KMS-11 (cell line): ENCODE data around the gene PUSL1.

Experiments used
- H2AFZ ChIP-seq: fragments of 200-600 bp; sonication (generic); 2 replicates; pipeline ENCODE4 v1.6.1; 2016; ENCODE audit warnings: antibody characterized with exemption, mixed run types, low read depth
- H3K27ac ChIP-seq: fragments of 200-600 bp; sonication (generic); 2 replicates; pipeline ENCODE4 v1.6.1; 2016; ENCODE audit warnings: mild to moderate bottlenecking, mixed run types
- H3K27me3 ChIP-seq: fragments of 200-600 bp; sonication (generic); 2 replicates; pipeline ENCODE4 v1.6.1; 2017; ENCODE audit warnings: mild to moderate bottlenecking, low read depth, mixed run types, moderate library complexity; ENCODE audit not compliant: insufficient read depth
- H3K36me3 ChIP-seq: fragments of 200-600 bp; sonication (generic); 2 replicates; pipeline ENCODE4 v1.6.1; 2017; ENCODE audit warnings: mild to moderate bottlenecking, mixed run types; ENCODE audit not compliant: insufficient read depth
- H3K4me1 ChIP-seq: fragments of 200-600 bp; sonication (generic); 2 replicates; pipeline ENCODE4 v1.6.1; 2016; ENCODE audit warnings: mild to moderate bottlenecking, low read depth, mixed run types; ENCODE audit not compliant: poor library complexity, severe bottlenecking
- H3K4me2 ChIP-seq: fragments of 200-600 bp; sonication (generic); 2 replicates; pipeline ENCODE4 v1.7.0; 2016; ENCODE audit warnings: mild to moderate bottlenecking, mixed run types
- H3K4me3 ChIP-seq: fragments of 200-600 bp; sonication (generic); IDR thresholded peaks from 2 replicates; pipeline ENCODE4 v1.6.1; 2017; ENCODE audit warnings: low read depth, low read length, mixed read lengths; ENCODE audit not compliant: insufficient read depth
- H3K79me2 ChIP-seq: fragments of 200-600 bp; sonication (generic); 2 replicates; pipeline ENCODE4 v1.6.1; 2016; ENCODE audit warnings: low read depth, mixed run types; ENCODE audit not compliant: insufficient read depth
- H3K9ac ChIP-seq: fragments of 200-600 bp; sonication (generic); 2 replicates; pipeline ENCODE4 v1.6.1; 2016; ENCODE audit warnings: mild to moderate bottlenecking, mixed run types
- H4K20me1 ChIP-seq: fragments of 200-600 bp; sonication (generic); 2 replicates; pipeline ENCODE4 v1.6.1; 2016; ENCODE audit warnings: mild to moderate bottlenecking, mixed run types; ENCODE audit not compliant: insufficient read depth
- CTCF ChIP-seq: fragments of 200-600 bp; sonication (generic); conservative IDR thresholded peaks from 2 replicates; pipeline ENCODE4 v1.6.1; 2017; ENCODE audit warnings: low read depth, mild to moderate bottlenecking, antibody characterized with exemption, low read length, moderate library complexity, mixed read lengths

PUSL1 gene

GRCh38 chr1:1332031-1332755 is 23.8 kb downstream of the PUSL1 start:
- Histone ChIP-seq H3K79me2 (no peaks in the 10 kb centered on the region), H4K20me1 (no peaks in the 10 kb centered on the region), H2AFZ (no peak overlapping the region), H3K4me2 (no peak overlapping the region), H3K36me3 (no peaks in the 10 kb centered on the region), H3K9ac (no peak overlapping the region), H3K4me3 (no peak overlapping the region), H3K27ac (no peak overlapping the region), H3K4me1 (no peaks in the 10 kb centered on the region), H3K27me3 (no peaks in the 10 kb centered on the region)
- TF ChIP-seq CTCF: no peak

- Histone ChIP-seq H2AFZ (no peak overlapping the region), H3K27me3 (no peaks in the 10 kb centered on the region), H3K27ac (no peak overlapping the region), H3K4me1 (no peaks in the 10 kb centered on the region), H3K4me2 (no peak overlapping the region), H3K79me2 (no peaks in the 10 kb centered on the region), H3K36me3 (no peaks in the 10 kb centered on the region), H3K4me3 (no peak overlapping the region), H3K9ac (no peak overlapping the region), H4K20me1 (no peaks in the 10 kb centered on the region)
- no peak for TF ChIP-seq CTCF
Measured at GRCh38 chr1:1332774-1333480, 24.5 kb downstream of the PUSL1 start.

GRCh38 chr1:1333551-1334241 is 25.3 kb downstream of the PUSL1 start:
- Histone ChIP-seq H3K4me2 (no peak overlapping the region), H2AFZ (no peak overlapping the region), H3K4me1 (no peaks in the 10 kb centered on the region)

GRCh38 chr1:1334835-1335234 is 26.4 kb downstream of the PUSL1 start:
- H3K36me3 ChIP-seq: no peaks in the 10 kb centered on the region
- H3K27me3 ChIP-seq: no peaks in the 10 kb centered on the region
- TF ChIP-seq CTCF: no peak
- no peak overlapping the region for H3K9ac ChIP-seq
- no peak overlapping the region for H2AFZ ChIP-seq
- no peak overlapping the region for H3K4me2 ChIP-seq
- no peak overlapping the region for H3K4me3 ChIP-seq
- no peaks in the 10 kb centered on the region for H3K79me2 ChIP-seq
- H4K20me1 ChIP-seq: no peaks in the 10 kb centered on the region
- no peaks in the 10 kb centered on the region for H3K4me1 ChIP-seq
- H3K27ac ChIP-seq: no peak overlapping the region

More at GRCh38 chr1:1333551-1334241, 25.3 kb downstream of the PUSL1 start:
- Histone ChIP-seq H4K20me1 (no peaks in the 10 kb centered on the region), H3K9ac (no peak overlapping the region), H3K4me3 (no peak overlapping the region), H3K27me3 (no peaks in the 10 kb centered on the region), H3K79me2 (no peaks in the 10 kb centered on the region), H3K36me3 (no peaks in the 10 kb centered on the region), H3K27ac (no peak overlapping the region)
- no peak for TF ChIP-seq CTCF
